Gastrocnemius medialis (tissue), 4 donors: ENCODE results near the gene RXRA.

Experiments used
- CTCF ChIP-seq, 5 experiments: fragments of 450-650 bp in 3 of 5; fragments of 200-600 bp in 2 of 5; sonication (generic) in 2 of 5; IDR thresholded peaks in 4 of 5; conservative IDR thresholded peaks in 1 of 5; 1 replicate in 4 of 5; 2 replicates in 1 of 5; pipeline ENCODE4 v1.5.1; 2016 to 2019; ENCODE audit warnings: antibody characterized with exemption in 5 of 5, mild to moderate bottlenecking in 3 of 5, moderate library complexity in 3 of 5
- POLR2A ChIP-seq, 2 donors: fragments of 450-650 bp; IDR thresholded peaks; one replicate each; pipeline ENCODE4 v1.6.1; 2017; ENCODE audit warnings: antibody characterized with exemption in 2 of 2, mild to moderate bottlenecking in 2 of 2, moderate library complexity in 2 of 2

GRCh38 chr9:134284273-134284672, 42.0 kb upstream of the RXRA start:
- TF ChIP-seq POLR2A (IDR thresholded peaks at IDR 0.05) (no peak), CTCF (IDR thresholded peaks at IDR 0.05 in 4 of 5, conservative IDR thresholded peaks at IDR 0.05 in 1 of 5) (peak in 3 of 5 experiments; percentile 31 to 50 (median 46))
